HepG2 (cell line): ENCODE data around the gene SUOX. TPM values are rescaled to one million over a fixed set of nuclear protein-coding genes. Genes with fewer than 3 reads are reported as not detected.

Experiments used
- ATAC-seq: fragments of 200-7000 bp; cut with Tn5 transposase; 3 replicates; pipeline ENCODE4 v1.9.1; 2020; ENCODE audit warnings: mild to moderate bottlenecking, moderate library complexity
- BruUV-seq: library from RNA; stranded (reverse); fragments of 400-500 nt; replicated peaks from 2 replicates; lab custom pipeline; 2021; lab: Mats Ljungman, UMichigan
- CTCF ChIA-PET: fragments of 300-600 bp; formaldehyde crosslinking; extraction: SDS; loops from one replicate; lab custom pipeline; 2021; ENCODE audit warnings: low total read pairs, inconsistent platforms, low intra/inter-chr PET ratio; lab: Yijun Ruan, JAX
- POLR2A ChIA-PET: fragments of 350-600 bp; sonication (Branson Sonifier 250); formaldehyde crosslinking; loops from one replicate; lab custom pipeline; 2020; ENCODE audit warnings: antibody characterized with exemption, inconsistent platforms; lab: Yijun Ruan, JAX
- DNase-seq: peaks from one replicate; pipeline ENCODE4 v3.0.0-alpha.2; 2015; ENCODE audit warnings: low spot score
- FAIRE-seq: peaks from 3 replicates; lab custom pipeline; 2011; peaks lifted over from hg19 to GRCh38; lab: Jason Lieb, UNC
- H2AFZ ChIP-seq: one replicate; pipeline ENCODE4 v1.6.1; 2011; ENCODE audit warnings: low read length, inconsistent platforms
- H3K27ac ChIP-seq: fragments of 300-600 bp; 3 replicates; pipeline ENCODE4 v1.8.0; 2011; ENCODE audit warnings: mixed run types, mild to moderate bottlenecking, mixed read lengths, low read length, inconsistent platforms; ENCODE audit not compliant: insufficient read depth; ENCODE audit errors: extremely low read length
- H3K27me3 ChIP-seq, 2 experiments: fragments of 200-600 bp in 1 of 2; 2 replicates in 1 of 2; 3 replicates in 1 of 2; pipeline versions ENCODE4 v1.6.0 to v1.8.0; 2011; ENCODE audit warnings: low read length in 2 of 2, mild to moderate bottlenecking in 2 of 2, moderate library complexity in 2 of 2, inconsistent platforms in 1 of 2; ENCODE audit not compliant: insufficient read depth in 2 of 2, control insufficient read depth in 1 of 2
- H3K36me3 ChIP-seq, 2 experiments: fragments of 200-600 bp in 1 of 2; replicated peaks in 1 of 2; 2 replicates in 1 of 2; 3 replicates in 1 of 2; pipeline versions ENCODE4 v1.5.1 to v1.8.0; 2011; ENCODE audit warnings: low read length in 2 of 2, inconsistent platforms in 1 of 2; ENCODE audit not compliant: insufficient read depth in 2 of 2, control insufficient read depth in 1 of 2
- H3K4me1 ChIP-seq: 2 replicates; pipeline ENCODE4 v1.5.1; 2012; ENCODE audit warnings: low read length, inconsistent platforms; ENCODE audit not compliant: insufficient read depth
- H3K4me2 ChIP-seq: 2 replicates; pipeline ENCODE4 v1.6.0; 2011; ENCODE audit warnings: low read depth, low read length, inconsistent platforms
- H3K4me3 ChIP-seq, 3 experiments: fragments of 200-600 bp in 1 of 3; sonication (generic), shearing (Covaris generic) in 1 of 3; replicated peaks in 1 of 3; 2 replicates each; pipeline ENCODE4 v1.5.1; 2011 to 2016; ENCODE audit warnings: low read length in 3 of 3, inconsistent platforms in 2 of 3, low read depth in 2 of 3, mild to moderate bottlenecking in 2 of 3, control low read depth in 1 of 3, mixed read lengths in 1 of 3; ENCODE audit not compliant: insufficient read depth in 1 of 3
- H3K79me2 ChIP-seq: one replicate; pipeline ENCODE4 v1.6.1; 2011; ENCODE audit warnings: low read length, inconsistent platforms; ENCODE audit not compliant: insufficient read depth
- H3K9ac ChIP-seq: 2 replicates; pipeline ENCODE4 v1.6.0; 2011; ENCODE audit warnings: mild to moderate bottlenecking, low read depth, low read length, inconsistent platforms; ENCODE audit not compliant: insufficient read depth
- H3K9me3 ChIP-seq: 2 replicates; pipeline ENCODE4 v1.5.1; 2012; ENCODE audit warnings: mild to moderate bottlenecking, low read length
- H4K20me1 ChIP-seq: 2 replicates; pipeline ENCODE4 v1.6.0; 2011; ENCODE audit warnings: inconsistent platforms, mild to moderate bottlenecking, low read length, moderate library complexity; ENCODE audit not compliant: insufficient read depth
- ARID4A ChIP-seq: sonication (generic); formaldehyde crosslinking; IDR thresholded peaks from 2 replicates; pipeline ENCODE4 v1.5.0; 2020; ENCODE audit warnings: mild to moderate bottlenecking, missing genetic modification reagents, borderline replicate concordance
- ATRX ChIP-seq: sonication (generic); formaldehyde crosslinking; IDR thresholded peaks from 2 replicates; pipeline ENCODE4 v1.4.0; 2020; ENCODE audit warnings: missing genetic modification reagents, borderline replicate concordance
- DMAP1 ChIP-seq: IDR thresholded peaks from 2 replicates; pipeline ENCODE4 v1.6.1; 2016
- GPN1 ChIP-seq: sonication (generic); formaldehyde crosslinking; IDR thresholded peaks from 2 replicates; pipeline ENCODE4 v1.5.1; 2020; ENCODE audit warnings: missing genetic modification reagents, borderline replicate concordance
- PATZ1 ChIP-seq: sonication (generic); formaldehyde crosslinking; IDR thresholded peaks from 2 replicates; pipeline ENCODE4 v1.4.0; 2020; ENCODE audit warnings: missing genetic modification reagents
- PBX2 ChIP-seq: IDR thresholded peaks from 2 replicates; pipeline ENCODE4 v1.6.1; 2016; ENCODE audit warnings: control low read depth
- SPEN ChIP-seq: sonication (generic); formaldehyde crosslinking; IDR thresholded peaks from 2 replicates; pipeline ENCODE4 v1.5.1; 2020; ENCODE audit warnings: low read depth, mild to moderate bottlenecking, missing genetic modification reagents
- SRSF4 ChIP-seq: fragments of 200-400 bp; formaldehyde crosslinking; IDR thresholded peaks from one replicate; pipeline ENCODE4 v1.6.1; 2018; ENCODE audit warnings: mild to moderate bottlenecking, low read depth, low read length, moderate library complexity; ENCODE audit not compliant: poor library complexity, severe bottlenecking
- ZBTB7A ChIP-seq: sonication (generic); formaldehyde crosslinking; IDR thresholded peaks from 2 replicates; pipeline ENCODE4 v1.8.0; 2022; ENCODE audit warnings: mild to moderate bottlenecking, missing genetic modification reagents
- ZFYVE20 ChIP-seq: sonication (generic); formaldehyde crosslinking; IDR thresholded peaks from 2 replicates; pipeline ENCODE4 v1.8.0; 2023; ENCODE audit warnings: low read depth, mild to moderate bottlenecking, moderate library complexity, missing genetic modification reagents, borderline replicate concordance
- ZNF143 ChIP-seq: sonication (generic); formaldehyde crosslinking; IDR thresholded peaks from 2 replicates; pipeline ENCODE4 v1.4.0; 2020; ENCODE audit warnings: missing genetic modification reagents
- ZNF614 ChIP-seq: IDR thresholded peaks from 2 replicates; pipeline ENCODE4 v1.6.1; 2018; ENCODE audit warnings: missing biosample characterization, missing genetic modification reagents, inconsistent platforms, borderline replicate concordance
- ZNF775 ChIP-seq: sonication (generic); formaldehyde crosslinking; IDR thresholded peaks from 2 replicates; pipeline ENCODE4 v1.4.0; 2020; ENCODE audit warnings: missing genetic modification reagents, mild to moderate bottlenecking, moderate library complexity, borderline replicate concordance
- ZNF878 ChIP-seq: sonication (generic); formaldehyde crosslinking; IDR thresholded peaks from 2 replicates; pipeline ENCODE4 v1.8.1; 2023; ENCODE audit warnings: mild to moderate bottlenecking, missing genetic modification reagents, moderate library complexity
- ZSCAN20 ChIP-seq: sonication (generic); formaldehyde crosslinking; IDR thresholded peaks from 2 replicates; pipeline ENCODE4 v1.4.0; 2020; ENCODE audit warnings: missing genetic modification reagents, mild to moderate bottlenecking, borderline replicate concordance
- WGBS: methylation state at CpG from one replicate; pipeline ENCODE4 v1.1.6; 2017; ENCODE audit warnings: low lambda C conversion rate; 5-methylcytosine and 5-hydroxymethylcytosine counted together
- in situ Hi-C: cut with HindIII; loops from 2 replicates; pipeline ENCODE4 v1.10.0; 2017; ENCODE audit warnings: low pct_unique_long_range_greater_than_20kb; ENCODE audit not compliant: extremely low pct_ligation_motif_present
- intact Hi-C: fragments of 100-400 bp; cut with micrococcal nuclease; formaldehyde crosslinking; loops from one replicate; pipeline ENCODE4 v1.10.0; 2022; ENCODE audit not compliant: unreplicated experiment
- polyA plus RNA-seq, 8 experiments: library from polyadenylated mRNA; depleted of rRNA in 3 of 8; stranded (reverse) in 7 of 8; unstranded in 1 of 8; fragments of >200 nt; fragmentation: Illumina TruSeq in 4 of 8; extraction: Trizol in 4 of 8; gene quantifications; 2 replicates each; pipeline versions ENCODE4 v1.2.1 to v1.2.3, GENCODE V29; 2011 to 2016; ENCODE audit warnings: low read depth in 4 of 8, missing spikeins in 1 of 8, mixed read lengths in 1 of 8; ENCODE audit not compliant: insufficient read depth in 1 of 8
- total RNA-seq, 5 experiments: library from RNA; depleted of rRNA; stranded (reverse); fragments of >200 nt; fragmentation: Illumina TruSeq; extraction: Trizol; gene quantifications; 2 replicates each; pipeline ENCODE4 v1.2.3, GENCODE V29; 2016; ENCODE audit warnings: low read depth in 1 of 5

SUOX gene
- total and polyA plus RNA-seq, 2 of the 13 experiments (the other 11 are each of a cell fraction or from before 2014, with no cell fraction given) = 23.9 to 25.9 TPM

GRCh38 chr12:55972042-55972441 is 25.0 kb upstream of the SUOX start:
- H3K4me2 ChIP-seq = peak overlapping the region; percentile 24
- H3K79me2 ChIP-seq = peaks cover 34% of the 10 kb centered on the region
- intact Hi-C loops = no loop called here
- H3K9me3 ChIP-seq = no peaks in the 10 kb centered on the region
- H3K27me3 ChIP-seq = no peaks in the 10 kb centered on the region
- DNase-seq (peak; percentile 60), ATAC-seq (no peak), FAIRE-seq (peak; percentile 74)
- POLR2A ChIA-PET = interaction anchor here (3.2 kb wide), 1 partner anchor 109 kb away, joined by 28 read pairs; no protein-coding TSS in a partner anchor
- H4K20me1 ChIP-seq = no peaks in the 10 kb centered on the region
- no peak overlapping the region for H2AFZ ChIP-seq
- no peak overlapping the region for H3K4me3 ChIP-seq
- H3K27ac ChIP-seq = peak overlapping the region; percentile 79
- in situ Hi-C loops = loop anchor here (10.0 kb wide), 1 partner anchor 63 kb away; no protein-coding TSS in a partner anchor
- peak overlapping the region; percentile 23; the same call in 1 of the 2 replicates for H3K9ac ChIP-seq
- BruUV-seq = no TSS peak
- peaks cover 2 to 27% of the 10 kb centered on the region in 2 experiments for H3K36me3 ChIP-seq
- CTCF ChIA-PET = no interaction called here
- H3K4me1 ChIP-seq = peaks cover 59% of the 10 kb centered on the region
- 57% methylated on average over 3 of the region's 3 CpGs for WGBS
- no peak for TF ChIP-seq SPEN (CRISPR knock-in tag)
- no peak for TF ChIP-seq ZNF878 (CRISPR knock-in tag)
- TF ChIP-seq ZNF614 = no peak
- TF ChIP-seq ZNF143 (CRISPR knock-in tag) = no peak
- no peak for TF ChIP-seq DMAP1 (CRISPR knock-in tag)
- no peak for TF ChIP-seq ZFYVE20
- peak; percentile 58 for TF ChIP-seq PATZ1 (CRISPR knock-in tag)
- no peak for TF ChIP-seq PBX2 (CRISPR knock-in tag)
- TF ChIP-seq ZBTB7A (CRISPR knock-in tag) = no peak
- no peak for TF ChIP-seq ARID4A
- no peak for TF ChIP-seq SRSF4
- no peak for TF ChIP-seq ATRX
- TF ChIP-seq ZNF775 = no peak
- no peak for TF ChIP-seq ZSCAN20 (CRISPR knock-in tag)
- no peak for TF ChIP-seq GPN1
